GM23338 (cell line): ENCODE measurements around the gene CES3. TPM values are rescaled to one million over a fixed set of nuclear protein-coding genes. Genes with fewer than 3 reads are reported as not detected.
"Not testable (repeated sequence)": the region's sequence is repeated elsewhere in the genome, so short reads cannot be mapped to it uniquely, and the experiment has no call there.

Experiments used
- ATAC-seq: fragments of 200-7000 bp; cut with Tn5 transposase; 3 replicates; pipeline ENCODE4 v1.9.1; 2020
- DNase-seq: peaks from one replicate; pipeline ENCODE4 v3.0.0-alpha.2; 2015; ENCODE audit warnings: low spot score
- H2AFZ ChIP-seq: fragments of 200-600 bp; sonication (generic); 2 replicates; pipeline ENCODE4 v1.8.0; 2016; ENCODE audit warnings: antibody characterized with exemption, mild to moderate bottlenecking, moderate library complexity
- H3F3A ChIP-seq: fragments of 200-600 bp; sonication (generic); replicated peaks from 2 replicates; pipeline ENCODE4 v1.8.0; 2017; ENCODE audit warnings: antibody characterized with exemption, mixed run types, low read depth
- H3K27ac ChIP-seq: fragments of 200-600 bp; sonication (generic); 2 replicates; pipeline ENCODE4 v1.6.1; 2016; ENCODE audit warnings: low read depth
- H3K27me3 ChIP-seq: fragments of 200-600 bp; sonication (generic); 2 replicates; pipeline ENCODE4 v1.8.0; 2016; ENCODE audit warnings: mild to moderate bottlenecking, mixed run types, moderate library complexity; ENCODE audit not compliant: insufficient read depth
- H3K36me3 ChIP-seq: fragments of 200-600 bp; sonication (generic); 2 replicates; pipeline ENCODE4 v1.8.0; 2016; ENCODE audit warnings: mild to moderate bottlenecking; ENCODE audit not compliant: insufficient read depth
- H3K4me1 ChIP-seq: fragments of 200-600 bp; sonication (generic); 2 replicates; pipeline ENCODE4 v1.8.0; 2016; ENCODE audit warnings: mild to moderate bottlenecking, moderate library complexity; ENCODE audit not compliant: insufficient read depth
- H3K4me2 ChIP-seq: fragments of 200-600 bp; sonication (generic); 2 replicates; pipeline ENCODE4 v1.7.1; 2017; ENCODE audit warnings: mixed run types
- H3K4me3 ChIP-seq: fragments of 200-600 bp; sonication (generic); 2 replicates; pipeline ENCODE4 v1.6.1; 2016; ENCODE audit warnings: mixed run types
- H3K79me2 ChIP-seq: fragments of 200-600 bp; sonication (generic); replicated peaks from 2 replicates; pipeline ENCODE4 v1.8.0; 2017; ENCODE audit warnings: mild to moderate bottlenecking; ENCODE audit not compliant: insufficient read depth
- H3K9me2 ChIP-seq: fragments of 200-600 bp; sonication (generic); 2 replicates; pipeline ENCODE4 v1.8.0; 2017; ENCODE audit not compliant: insufficient read depth
- H4K20me1 ChIP-seq: fragments of 200-600 bp; sonication (generic); replicated peaks from 2 replicates; pipeline ENCODE4 v1.8.0; 2017; ENCODE audit warnings: mild to moderate bottlenecking; ENCODE audit not compliant: insufficient read depth
- H3K27ac Mint-ChIP-seq: 2 replicates; pipeline ENCODE4 v1.8.0; 2020; ENCODE audit warnings: inconsistent platforms, mild to moderate bottlenecking, moderate library complexity, mixed read lengths
- H3K27me3 Mint-ChIP-seq: 3 replicates; pipeline ENCODE4 v1.8.0; 2022; ENCODE audit warnings: low read depth, mild to moderate bottlenecking, moderate library complexity, mixed read lengths, inconsistent platforms; ENCODE audit not compliant: insufficient read depth, poor library complexity
- H3K36me3 Mint-ChIP-seq: 3 replicates; pipeline ENCODE4 v1.8.0; 2021; ENCODE audit warnings: low read depth, mild to moderate bottlenecking, inconsistent platforms, moderate library complexity, mixed read lengths
- H3K4me1 Mint-ChIP-seq: 3 replicates; pipeline ENCODE4 v1.8.0; 2020; ENCODE audit warnings: mild to moderate bottlenecking, inconsistent platforms, mixed read lengths
- H3K4me3 Mint-ChIP-seq: 3 replicates; pipeline ENCODE4 v1.8.0; 2021; ENCODE audit warnings: moderate library complexity, mild to moderate bottlenecking, inconsistent platforms, mixed read lengths
- H3K9me3 Mint-ChIP-seq: 3 replicates; pipeline ENCODE4 v1.8.0; 2020; ENCODE audit warnings: moderate library complexity, mild to moderate bottlenecking, inconsistent platforms, mixed read lengths
- CREB1 ChIP-seq: fragments of 250-450 bp; sonication (Bioruptor Pico); IDR thresholded peaks from 2 replicates; pipeline ENCODE4 v1.5.0; 2020; ENCODE audit warnings: low read depth, mild to moderate bottlenecking, moderate library complexity
- EZH2 ChIP-seq: fragments of 200-600 bp; sonication (generic); IDR thresholded peaks from one replicate; pipeline ENCODE4 v1.8.0; 2017; ENCODE audit warnings: antibody characterized with exemption, mild to moderate bottlenecking, low read depth; ENCODE audit not compliant: unreplicated experiment
- JUNB ChIP-seq: IDR thresholded peaks from one replicate; pipeline ENCODE4 v1.6.1; 2016; ENCODE audit warnings: antibody characterized with exemption; ENCODE audit not compliant: unreplicated experiment
- NANOG ChIP-seq: IDR thresholded peaks from 2 replicates; pipeline ENCODE4 v1.6.1; 2016; ENCODE audit warnings: antibody characterized with exemption, borderline replicate concordance
- STAT1 ChIP-seq: IDR thresholded peaks from one replicate; pipeline ENCODE4 v1.6.1; 2016; ENCODE audit warnings: antibody characterized with exemption; ENCODE audit not compliant: unreplicated experiment
- ZNF114 ChIP-seq: fragments of 250-450 bp; sonication (Bioruptor Pico); IDR thresholded peaks from 2 replicates; pipeline ENCODE4 v1.5.0; 2020; ENCODE audit warnings: mild to moderate bottlenecking, moderate library complexity
- ZNF331 ChIP-seq: fragments of 250-450 bp; sonication (Bioruptor Pico); IDR thresholded peaks from 2 replicates; pipeline ENCODE4 v1.5.0; 2020; ENCODE audit warnings: low read depth, mild to moderate bottlenecking, moderate library complexity
- polyA plus RNA-seq: library from polyadenylated mRNA; unstranded; fragments of >200 nt; fragmentation: Nextera tagmentation; extraction: Ambion mirVana; gene quantifications from 2 replicates; pipeline ENCODE4 v1.2.1, GENCODE V29; 2016
- total RNA-seq: library from RNA; depleted of rRNA; stranded (reverse); fragments of >200 nt; shearing (Covaris generic); gene quantifications from 2 replicates; pipeline ENCODE4 v1.2.3, GENCODE V29; 2014
- TF ChIP-seq, protein P1 (sequence below): fragments of 250-450 bp; sonication (Bioruptor Pico); IDR thresholded peaks from 2 replicates; pipeline ENCODE4 v1.5.0; 2020; ENCODE audit warnings: mild to moderate bottlenecking, moderate library complexity
- TF ChIP-seq, protein P2 (sequence below), 2 experiments: fragments of 200-600 bp in 1 of 2; sonication (generic) in 1 of 2; conservative IDR thresholded peaks; 2 replicates each; pipeline versions ENCODE4 v1.5.1 to v1.6.1; 2016 to 2017; ENCODE audit warnings: antibody characterized with exemption in 2 of 2, low read depth in 2 of 2, mild to moderate bottlenecking in 2 of 2, moderate library complexity in 1 of 2
- TF ChIP-seq, protein P3 (sequence below): IDR thresholded peaks from one replicate; pipeline ENCODE4 v1.6.1; 2018; ENCODE audit warnings: antibody characterized with exemption; ENCODE audit not compliant: unreplicated experiment

The CES3 gene
- total and polyA plus RNA-seq, 2 experiments from 2014 or later: 0.55 to 1.0 TPM

DNA sequence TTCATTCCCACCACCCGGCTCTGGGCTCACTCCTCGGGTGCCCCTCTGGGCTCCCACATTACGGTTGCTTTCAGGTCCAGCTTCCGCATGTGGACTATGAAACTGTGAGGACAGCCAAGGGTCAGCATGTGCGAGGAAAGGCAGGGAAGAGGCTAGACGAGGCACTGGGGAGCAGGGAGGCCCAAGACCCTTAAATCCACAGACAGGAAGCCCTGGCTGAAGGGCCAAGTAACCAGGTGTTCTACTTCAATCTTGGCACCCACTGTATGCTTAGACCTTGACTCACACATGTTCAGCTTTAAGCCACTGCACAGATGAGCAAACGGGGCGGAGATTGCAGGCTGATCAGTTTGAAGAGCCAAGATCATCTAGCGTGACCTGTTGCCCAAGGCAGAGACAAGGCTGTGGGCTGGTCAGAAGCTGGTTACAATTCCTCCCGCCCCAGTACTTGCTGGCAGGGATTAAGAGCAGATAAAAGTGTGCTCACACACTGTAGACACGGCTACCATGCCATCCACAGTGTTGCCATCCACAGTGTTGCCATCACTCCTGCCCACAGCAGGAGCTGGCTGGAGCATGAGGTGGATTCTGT is 27.2 kb downstream of the CES3 start, which contains the start of gene CES4A (continued):
- TF ChIP-seq, protein P1, sequence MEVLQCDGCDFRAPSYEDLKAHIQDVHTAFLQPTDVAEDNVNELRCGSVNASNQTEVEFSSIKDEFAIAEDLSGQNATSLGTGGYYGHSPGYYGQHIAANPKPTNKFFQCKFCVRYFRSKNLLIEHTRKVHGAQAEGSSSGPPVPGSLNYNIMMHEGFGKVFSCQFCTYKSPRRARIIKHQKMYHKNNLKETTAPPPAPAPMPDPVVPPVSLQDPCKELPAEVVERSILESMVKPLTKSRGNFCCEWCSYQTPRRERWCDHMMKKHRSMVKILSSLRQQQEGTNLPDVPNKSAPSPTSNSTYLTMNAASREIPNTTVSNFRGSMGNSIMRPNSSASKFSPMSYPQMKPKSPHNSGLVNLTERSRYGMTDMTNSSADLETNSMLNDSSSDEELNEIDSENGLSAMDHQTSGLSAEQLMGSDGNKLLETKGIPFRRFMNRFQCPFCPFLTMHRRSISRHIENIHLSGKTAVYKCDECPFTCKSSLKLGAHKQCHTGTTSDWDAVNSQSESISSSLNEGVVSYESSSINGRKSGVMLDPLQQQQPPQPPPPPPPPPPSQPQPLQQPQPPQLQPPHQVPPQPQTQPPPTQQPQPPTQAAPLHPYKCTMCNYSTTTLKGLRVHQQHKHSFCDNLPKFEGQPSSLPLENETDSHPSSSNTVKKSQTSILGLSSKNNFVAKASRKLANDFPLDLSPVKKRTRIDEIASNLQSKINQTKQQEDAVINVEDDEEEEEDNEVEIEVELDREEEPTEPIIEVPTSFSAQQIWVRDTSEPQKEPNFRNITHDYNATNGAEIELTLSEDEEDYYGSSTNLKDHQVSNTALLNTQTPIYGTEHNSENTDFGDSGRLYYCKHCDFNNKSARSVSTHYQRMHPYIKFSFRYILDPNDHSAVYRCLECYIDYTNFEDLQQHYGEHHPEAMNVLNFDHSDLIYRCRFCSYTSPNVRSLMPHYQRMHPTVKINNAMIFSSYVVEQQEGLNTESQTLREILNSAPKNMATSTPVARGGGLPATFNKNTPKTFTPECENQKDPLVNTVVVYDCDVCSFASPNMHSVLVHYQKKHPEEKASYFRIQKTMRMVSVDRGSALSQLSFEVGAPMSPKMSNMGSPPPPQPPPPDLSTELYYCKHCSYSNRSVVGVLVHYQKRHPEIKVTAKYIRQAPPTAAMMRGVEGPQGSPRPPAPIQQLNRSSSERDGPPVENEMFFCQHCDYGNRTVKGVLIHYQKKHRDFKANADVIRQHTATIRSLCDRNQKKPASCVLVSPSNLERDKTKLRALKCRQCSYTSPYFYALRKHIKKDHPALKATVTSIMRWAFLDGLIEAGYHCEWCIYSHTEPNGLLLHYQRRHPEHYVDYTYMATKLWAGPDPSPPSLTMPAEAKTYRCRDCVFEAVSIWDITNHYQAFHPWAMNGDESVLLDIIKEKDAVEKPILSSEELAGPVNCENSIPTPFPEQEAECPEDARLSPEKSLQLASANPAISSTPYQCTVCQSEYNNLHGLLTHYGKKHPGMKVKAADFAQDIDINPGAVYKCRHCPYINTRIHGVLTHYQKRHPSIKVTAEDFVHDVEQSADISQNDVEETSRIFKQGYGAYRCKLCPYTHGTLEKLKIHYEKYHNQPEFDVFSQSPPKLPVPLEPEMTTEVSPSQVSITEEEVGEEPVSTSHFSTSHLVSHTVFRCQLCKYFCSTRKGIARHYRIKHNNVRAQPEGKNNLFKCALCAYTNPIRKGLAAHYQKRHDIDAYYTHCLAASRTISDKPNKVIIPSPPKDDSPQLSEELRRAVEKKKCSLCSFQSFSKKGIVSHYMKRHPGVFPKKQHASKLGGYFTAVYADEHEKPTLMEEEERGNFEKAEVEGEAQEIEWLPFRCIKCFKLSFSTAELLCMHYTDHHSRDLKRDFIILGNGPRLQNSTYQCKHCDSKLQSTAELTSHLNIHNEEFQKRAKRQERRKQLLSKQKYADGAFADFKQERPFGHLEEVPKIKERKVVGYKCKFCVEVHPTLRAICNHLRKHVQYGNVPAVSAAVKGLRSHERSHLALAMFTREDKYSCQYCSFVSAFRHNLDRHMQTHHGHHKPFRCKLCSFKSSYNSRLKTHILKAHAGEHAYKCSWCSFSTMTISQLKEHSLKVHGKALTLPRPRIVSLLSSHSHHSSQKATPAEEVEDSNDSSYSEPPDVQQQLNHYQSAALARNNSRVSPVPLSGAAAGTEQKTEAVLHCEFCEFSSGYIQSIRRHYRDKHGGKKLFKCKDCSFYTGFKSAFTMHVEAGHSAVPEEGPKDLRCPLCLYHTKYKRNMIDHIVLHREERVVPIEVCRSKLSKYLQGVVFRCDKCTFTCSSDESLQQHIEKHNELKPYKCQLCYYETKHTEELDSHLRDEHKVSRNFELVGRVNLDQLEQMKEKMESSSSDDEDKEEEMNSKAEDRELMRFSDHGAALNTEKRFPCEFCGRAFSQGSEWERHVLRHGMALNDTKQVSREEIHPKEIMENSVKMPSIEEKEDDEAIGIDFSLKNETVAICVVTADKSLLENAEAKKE: no peak

DNA sequence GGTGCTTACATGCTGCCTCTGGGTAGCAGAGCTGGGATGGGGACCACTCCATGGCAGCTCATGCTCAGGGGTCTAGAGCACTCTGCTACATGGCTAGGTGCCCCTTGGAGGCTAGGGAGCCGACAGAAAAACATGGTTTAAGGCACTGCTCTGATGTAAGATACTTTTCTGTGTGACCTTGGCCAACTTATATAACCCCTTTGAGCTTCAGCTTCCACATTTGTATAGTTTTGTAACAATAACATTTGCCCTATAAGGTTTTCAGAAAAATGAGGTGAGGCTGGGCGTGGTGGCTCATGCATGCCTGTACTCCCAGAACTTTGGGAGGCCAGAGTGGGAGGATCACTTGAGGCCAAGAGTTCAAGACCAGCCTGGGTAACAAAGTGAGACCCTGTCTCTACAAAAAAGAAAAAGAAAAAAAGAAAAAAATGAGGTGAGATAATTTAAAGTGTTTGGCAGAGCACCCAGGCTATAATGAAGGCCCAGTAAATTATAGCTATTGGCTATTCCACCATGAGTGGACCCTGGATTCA is 30.5 kb downstream of the CES3 start:
- H3K4me3 ChIP-seq: no peak overlapping the region
- no peaks in the 10 kb centered on the region for H3K4me1 Mint-ChIP-seq
- H3K4me1 ChIP-seq: no peaks in the 10 kb centered on the region
- H4K20me1 ChIP-seq: no peaks in the 10 kb centered on the region
- no peak overlapping the region for H2AFZ ChIP-seq
- DNase-seq (no peak), ATAC-seq (no peak)
- no peak overlapping the region for H3K4me3 Mint-ChIP-seq
- H3K4me2 ChIP-seq: no peak overlapping the region
- no peaks in the 10 kb centered on the region for H3K9me2 ChIP-seq
- TF ChIP-seq EZH2 (no peak), NANOG (no peak), ZNF114 (no peak), ZNF331 (no peak), JUNB (no peak), STAT1 (no peak), CREB1 (CRISPR knock-in tag) (no peak)
- TF ChIP-seq, protein P2, sequence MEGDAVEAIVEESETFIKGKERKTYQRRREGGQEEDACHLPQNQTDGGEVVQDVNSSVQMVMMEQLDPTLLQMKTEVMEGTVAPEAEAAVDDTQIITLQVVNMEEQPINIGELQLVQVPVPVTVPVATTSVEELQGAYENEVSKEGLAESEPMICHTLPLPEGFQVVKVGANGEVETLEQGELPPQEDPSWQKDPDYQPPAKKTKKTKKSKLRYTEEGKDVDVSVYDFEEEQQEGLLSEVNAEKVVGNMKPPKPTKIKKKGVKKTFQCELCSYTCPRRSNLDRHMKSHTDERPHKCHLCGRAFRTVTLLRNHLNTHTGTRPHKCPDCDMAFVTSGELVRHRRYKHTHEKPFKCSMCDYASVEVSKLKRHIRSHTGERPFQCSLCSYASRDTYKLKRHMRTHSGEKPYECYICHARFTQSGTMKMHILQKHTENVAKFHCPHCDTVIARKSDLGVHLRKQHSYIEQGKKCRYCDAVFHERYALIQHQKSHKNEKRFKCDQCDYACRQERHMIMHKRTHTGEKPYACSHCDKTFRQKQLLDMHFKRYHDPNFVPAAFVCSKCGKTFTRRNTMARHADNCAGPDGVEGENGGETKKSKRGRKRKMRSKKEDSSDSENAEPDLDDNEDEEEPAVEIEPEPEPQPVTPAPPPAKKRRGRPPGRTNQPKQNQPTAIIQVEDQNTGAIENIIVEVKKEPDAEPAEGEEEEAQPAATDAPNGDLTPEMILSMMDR (conservative IDR thresholded peaks at IDR 0.05; ENCODE audit: low read depth in 2 of 2): no peak
- TF ChIP-seq, protein P3, sequence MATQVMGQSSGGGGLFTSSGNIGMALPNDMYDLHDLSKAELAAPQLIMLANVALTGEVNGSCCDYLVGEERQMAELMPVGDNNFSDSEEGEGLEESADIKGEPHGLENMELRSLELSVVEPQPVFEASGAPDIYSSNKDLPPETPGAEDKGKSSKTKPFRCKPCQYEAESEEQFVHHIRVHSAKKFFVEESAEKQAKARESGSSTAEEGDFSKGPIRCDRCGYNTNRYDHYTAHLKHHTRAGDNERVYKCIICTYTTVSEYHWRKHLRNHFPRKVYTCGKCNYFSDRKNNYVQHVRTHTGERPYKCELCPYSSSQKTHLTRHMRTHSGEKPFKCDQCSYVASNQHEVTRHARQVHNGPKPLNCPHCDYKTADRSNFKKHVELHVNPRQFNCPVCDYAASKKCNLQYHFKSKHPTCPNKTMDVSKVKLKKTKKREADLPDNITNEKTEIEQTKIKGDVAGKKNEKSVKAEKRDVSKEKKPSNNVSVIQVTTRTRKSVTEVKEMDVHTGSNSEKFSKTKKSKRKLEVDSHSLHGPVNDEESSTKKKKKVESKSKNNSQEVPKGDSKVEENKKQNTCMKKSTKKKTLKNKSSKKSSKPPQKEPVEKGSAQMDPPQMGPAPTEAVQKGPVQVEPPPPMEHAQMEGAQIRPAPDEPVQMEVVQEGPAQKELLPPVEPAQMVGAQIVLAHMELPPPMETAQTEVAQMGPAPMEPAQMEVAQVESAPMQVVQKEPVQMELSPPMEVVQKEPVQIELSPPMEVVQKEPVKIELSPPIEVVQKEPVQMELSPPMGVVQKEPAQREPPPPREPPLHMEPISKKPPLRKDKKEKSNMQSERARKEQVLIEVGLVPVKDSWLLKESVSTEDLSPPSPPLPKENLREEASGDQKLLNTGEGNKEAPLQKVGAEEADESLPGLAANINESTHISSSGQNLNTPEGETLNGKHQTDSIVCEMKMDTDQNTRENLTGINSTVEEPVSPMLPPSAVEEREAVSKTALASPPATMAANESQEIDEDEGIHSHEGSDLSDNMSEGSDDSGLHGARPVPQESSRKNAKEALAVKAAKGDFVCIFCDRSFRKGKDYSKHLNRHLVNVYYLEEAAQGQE: no peak
- H3K9me3 Mint-ChIP-seq: no peaks in the 10 kb centered on the region
- peaks cover 9% of the 10 kb centered on the region for H3K27me3 Mint-ChIP-seq
- no peak overlapping the region for H3K27ac Mint-ChIP-seq
- H3K36me3 Mint-ChIP-seq: no peaks in the 10 kb centered on the region
- no peaks in the 10 kb centered on the region for H3K36me3 ChIP-seq
- no peaks in the 10 kb centered on the region for H3K27me3 ChIP-seq
- no peak overlapping the region for H3K27ac ChIP-seq
- H3K79me2 ChIP-seq: no peaks in the 10 kb centered on the region
- no peaks in the 10 kb centered on the region for H3F3A ChIP-seq

DNA sequence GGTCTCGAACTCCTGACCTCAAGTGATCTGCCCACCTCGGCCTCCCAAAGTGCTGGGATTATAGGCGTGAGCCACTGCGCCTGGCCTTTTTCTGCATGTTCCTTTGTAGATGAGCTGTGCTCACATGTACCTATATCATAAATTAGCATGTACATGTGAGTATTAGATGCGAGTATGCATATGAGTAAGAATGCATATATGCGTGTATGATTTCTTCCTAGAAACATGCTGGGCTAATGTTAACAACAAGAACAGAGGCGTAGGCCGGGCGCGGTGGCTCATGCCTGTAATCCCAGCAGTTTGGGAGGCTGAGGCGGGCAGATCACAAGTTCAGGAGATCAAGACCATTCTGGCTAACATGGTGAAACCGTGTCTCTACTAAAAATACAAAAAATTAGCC is 32.5 kb downstream of the CES3 start:
- not testable (repeated sequence) for H2AFZ ChIP-seq, H3K27ac ChIP-seq, H3F3A ChIP-seq, H3K4me2 ChIP-seq, H3K4me1 Mint-ChIP-seq, H3K9me2 ChIP-seq, H3K79me2 ChIP-seq, H3K36me3 Mint-ChIP-seq, H3K36me3 ChIP-seq, H3K4me1 ChIP-seq, H3K4me3 Mint-ChIP-seq, DNase-seq, H3K27ac Mint-ChIP-seq, H3K4me3 ChIP-seq, H4K20me1 ChIP-seq, H3K9me3 Mint-ChIP-seq, ATAC-seq
- H3K27me3 ChIP-seq: peaks cover 15% of the 10 kb centered on the region
- peaks cover 12% of the 10 kb centered on the region for H3K27me3 Mint-ChIP-seq
